ENCODE measurements around the gene MAP3K2.

GRCh38 chr2:127357591-127357990, 30.2 kb downstream of the MAP3K2 start:
- TF ChIP-seq CTCF (IDR thresholded peaks at IDR 0.05 in 4 of 5, conservative IDR thresholded peaks at IDR 0.05 in 1 of 5) = no peak
- no peak for TF ChIP-seq POLR2A (IDR thresholded peaks at IDR 0.05)

Measured in gastrocnemius medialis (tissue), 4 donors.